ENCODE results near the gene CECR2. TPM values are rescaled to one million over a fixed set of nuclear protein-coding genes. Genes with fewer than 3 reads are reported as not detected.
A peak's percentile ranks its signal among the peaks of the same experiment; 100 is the strongest.

Gene CECR2
- total RNA-seq (2014; rRNA removed; shearing (Covaris generic)) = not detected in 2 replicates

GRCh38 chr22:17369439-17370025 lies at the start of gene CECR2:
Gene CECR2 (plus strand): TSS chr22:17369460. CDS start chr22:17369784, 324 bp downstream.
- DNase-seq (ENCODE audit: low spot score) = no peak

- no peak for DNase-seq (ENCODE audit: low spot score)
Measured at GRCh38 chr22:17319546-17319945, 49.7 kb upstream of the CECR2 start.

GRCh38 chr22:17322511-17322910 lies 46.7 kb upstream of the CECR2 start:
- no peak for DNase-seq (ENCODE audit: low spot score)

- no peak for DNase-seq (ENCODE audit: low spot score)
Measured at GRCh38 chr22:17331690-17332089, 37.6 kb upstream of the CECR2 start.

- DNase-seq (ENCODE audit: low spot score) = no peak
Measured at GRCh38 chr22:17332109-17332800, 37.0 kb upstream of the CECR2 start.

- no peak for DNase-seq (ENCODE audit: low spot score)
Measured at GRCh38 chr22:17334059-17334458, 35.2 kb upstream of the CECR2 start.

- DNase-seq (ENCODE audit: low spot score) = no peak
Measured at GRCh38 chr22:17334983-17335382, 34.3 kb upstream of the CECR2 start.

- DNase-seq (ENCODE audit: low spot score) = no peak
Measured at GRCh38 chr22:17336061-17336460, 33.2 kb upstream of the CECR2 start.

- no peak for DNase-seq (ENCODE audit: low spot score)
Measured at GRCh38 chr22:17337639-17338038, 31.6 kb upstream of the CECR2 start.

GRCh38 chr22:17339095-17339693 lies 30.1 kb upstream of the CECR2 start:
- DNase-seq (ENCODE audit: low spot score) = no peak

GRCh38 chr22:17342361-17342760 lies 26.9 kb upstream of the CECR2 start:
- no peak for DNase-seq (ENCODE audit: low spot score)

GRCh38 chr22:17343766-17344165 lies 25.5 kb upstream of the CECR2 start:
- no peak for DNase-seq (ENCODE audit: low spot score)

- DNase-seq (ENCODE audit: low spot score) = no peak
Measured at GRCh38 chr22:17346578-17346977, 22.7 kb upstream of the CECR2 start.

GRCh38 chr22:17347724-17348123 lies 21.5 kb upstream of the CECR2 start:
- no peak for DNase-seq (ENCODE audit: low spot score)

- no peak for DNase-seq (ENCODE audit: low spot score)
Measured at GRCh38 chr22:17348464-17349103, 20.7 kb upstream of the CECR2 start.

- no peak for DNase-seq (ENCODE audit: low spot score)
Measured at GRCh38 chr22:17349172-17349571, 20.1 kb upstream of the CECR2 start.

GRCh38 chr22:17350292-17350691 lies 19.0 kb upstream of the CECR2 start:
- DNase-seq (ENCODE audit: low spot score) = no peak

- DNase-seq (ENCODE audit: low spot score) = no peak
Measured at GRCh38 chr22:17352798-17353197, 16.5 kb upstream of the CECR2 start.

- DNase-seq (ENCODE audit: low spot score) = no peak
Measured at GRCh38 chr22:17357688-17358087, 11.6 kb upstream of the CECR2 start.

GRCh38 chr22:17358415-17358814 lies 10.8 kb upstream of the CECR2 start:
- DNase-seq (ENCODE audit: low spot score) = no peak

- no peak for DNase-seq (ENCODE audit: low spot score)
Measured at GRCh38 chr22:17359501-17359900, 9.8 kb upstream of the CECR2 start.

GRCh38 chr22:17366329-17366728 lies 2.9 kb upstream of the CECR2 start:
- DNase-seq (ENCODE audit: low spot score) = no peak

GRCh38 chr22:17366830-17367229 lies 2.4 kb upstream of the CECR2 start:
- peak; percentile 3 for DNase-seq (ENCODE audit: low spot score)
